HEK293T (cell line): ENCODE measurements around the gene MACROH2A1.

Source experiments
- ARNT ChIP-seq: fragments of 450-650 bp; IDR thresholded peaks from 2 replicates; pipeline ENCODE4 v1.6.1; 2017; ENCODE audit warnings: mild to moderate bottlenecking
- BHLHE40 ChIP-seq: fragments of 450-650 bp; IDR thresholded peaks from 2 replicates; pipeline ENCODE4 v1.6.1; 2016; ENCODE audit warnings: mild to moderate bottlenecking, moderate library complexity, borderline replicate concordance
- CTBP1 ChIP-seq: fragments of 450-650 bp; IDR thresholded peaks from 2 replicates; pipeline ENCODE4 v1.6.1; 2016; ENCODE audit warnings: borderline replicate concordance
- ELF4 ChIP-seq: fragments of 450-650 bp; IDR thresholded peaks from 2 replicates; pipeline ENCODE4 v1.6.1; 2017; ENCODE audit warnings: antibody characterized with exemption
- FOXA1 ChIP-seq: fragments of 450-650 bp; IDR thresholded peaks from 2 replicates; pipeline ENCODE4 v1.6.1; 2016; ENCODE audit warnings: mild to moderate bottlenecking
- FOXK2 ChIP-seq: fragments of 450-650 bp; IDR thresholded peaks from 2 replicates; pipeline ENCODE4 v1.6.1; 2016; ENCODE audit warnings: mild to moderate bottlenecking
- FOXM1 ChIP-seq: fragments of 450-650 bp; IDR thresholded peaks from 2 replicates; pipeline ENCODE4 v1.6.1; 2017; ENCODE audit warnings: mild to moderate bottlenecking, borderline replicate concordance
- L3MBTL2 ChIP-seq: fragments of 450-650 bp; conservative IDR thresholded peaks from 2 replicates; pipeline ENCODE4 v1.6.1; 2016; ENCODE audit warnings: mild to moderate bottlenecking
- LEF1 ChIP-seq: fragments of 450-650 bp; IDR thresholded peaks from 2 replicates; pipeline ENCODE4 v1.6.1; 2017; ENCODE audit warnings: mild to moderate bottlenecking, borderline replicate concordance
- NFRKB ChIP-seq: fragments of 450-650 bp; IDR thresholded peaks from 2 replicates; pipeline ENCODE4 v1.6.1; 2016; ENCODE audit warnings: mild to moderate bottlenecking, moderate library complexity
- SP1 ChIP-seq: fragments of 450-650 bp; IDR thresholded peaks from 2 replicates; pipeline ENCODE4 v1.6.1; 2017
- SUZ12 ChIP-seq: fragments of 450-650 bp; IDR thresholded peaks from 2 replicates; pipeline ENCODE4 v1.6.1; 2016; ENCODE audit warnings: mild to moderate bottlenecking
- TARDBP ChIP-seq: fragments of 450-650 bp; IDR thresholded peaks from 2 replicates; pipeline ENCODE4 v1.6.1; 2016
- ZNF384 ChIP-seq: fragments of 450-650 bp; IDR thresholded peaks from 2 replicates; pipeline ENCODE4 v1.6.1; 2016

DNA sequence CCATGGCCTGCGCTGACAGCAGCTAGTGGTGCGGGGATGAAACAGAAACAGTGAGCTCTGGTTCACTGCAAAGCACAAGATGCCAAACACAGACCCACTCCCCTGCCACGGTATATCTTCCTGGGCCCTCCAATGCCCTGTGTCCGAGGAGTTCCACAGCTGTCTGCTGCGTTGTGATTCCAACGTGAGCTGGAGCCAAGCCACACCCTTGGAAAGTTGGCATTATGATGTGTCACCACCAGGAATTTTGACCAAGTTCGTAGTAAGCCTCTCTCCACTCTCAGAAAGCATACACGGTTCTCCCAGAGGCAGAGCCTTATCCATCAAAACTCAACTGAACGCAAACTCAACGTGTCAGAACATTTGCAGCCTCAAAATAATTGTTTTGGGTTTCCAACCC, 55.6 kb downstream of the MACROH2A1 start:
- no peak for TF ChIP-seq SUZ12
- no peak for TF ChIP-seq SP1
- TF ChIP-seq FOXM1 = no peak
- TF ChIP-seq NFRKB = no peak
- TF ChIP-seq FOXA1 = no peak
- TF ChIP-seq L3MBTL2 = no peak
- no peak for TF ChIP-seq ARNT
- no peak for TF ChIP-seq CTBP1
- TF ChIP-seq BHLHE40 = no peak
- no peak for TF ChIP-seq TARDBP
- no peak for TF ChIP-seq FOXK2
- TF ChIP-seq ZNF384 = no peak
- TF ChIP-seq ELF4 = no peak
- TF ChIP-seq LEF1 = no peak
